OCI-LY3 (cell line): ENCODE data around the gene ZNF460.

Experiments
- EZH2phosphoT487 ChIP-seq: fragments of 200-600 bp; shearing (Covaris generic); IDR thresholded peaks from 2 replicates; pipeline ENCODE4 v1.6.1; 2018; ENCODE audit warnings: antibody characterized with exemption, mixed run types, low read depth
- TF ChIP-seq, protein P1 (sequence below): fragments of 200-600, 300-600 bp; sonication (generic); IDR thresholded peaks from 2 replicates; pipeline ENCODE4 v1.5.1; 2014; ENCODE audit warnings: antibody characterized with exemption, low read length, low read depth

DNA sequence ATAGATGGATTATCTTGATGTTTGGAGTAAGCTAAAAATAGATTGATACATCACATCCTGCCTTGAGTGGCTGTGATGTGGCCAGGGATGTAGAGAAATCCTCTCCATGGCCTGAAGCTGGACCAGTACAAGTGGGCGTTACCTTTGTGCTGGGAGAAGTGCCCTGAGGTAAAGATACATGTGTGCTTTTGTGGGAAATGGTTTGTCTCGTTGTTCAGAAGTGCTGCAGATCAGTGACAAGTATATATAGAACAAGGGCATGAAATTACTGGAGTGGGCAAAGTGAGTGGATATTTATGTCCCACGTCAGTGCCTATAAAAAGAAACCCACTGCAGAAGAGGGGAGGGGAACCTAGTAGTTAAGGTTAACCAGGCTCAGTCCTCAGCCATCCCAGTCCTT is 58.6 kb downstream of the ZNF460 start:
- TF ChIP-seq, protein P1, sequence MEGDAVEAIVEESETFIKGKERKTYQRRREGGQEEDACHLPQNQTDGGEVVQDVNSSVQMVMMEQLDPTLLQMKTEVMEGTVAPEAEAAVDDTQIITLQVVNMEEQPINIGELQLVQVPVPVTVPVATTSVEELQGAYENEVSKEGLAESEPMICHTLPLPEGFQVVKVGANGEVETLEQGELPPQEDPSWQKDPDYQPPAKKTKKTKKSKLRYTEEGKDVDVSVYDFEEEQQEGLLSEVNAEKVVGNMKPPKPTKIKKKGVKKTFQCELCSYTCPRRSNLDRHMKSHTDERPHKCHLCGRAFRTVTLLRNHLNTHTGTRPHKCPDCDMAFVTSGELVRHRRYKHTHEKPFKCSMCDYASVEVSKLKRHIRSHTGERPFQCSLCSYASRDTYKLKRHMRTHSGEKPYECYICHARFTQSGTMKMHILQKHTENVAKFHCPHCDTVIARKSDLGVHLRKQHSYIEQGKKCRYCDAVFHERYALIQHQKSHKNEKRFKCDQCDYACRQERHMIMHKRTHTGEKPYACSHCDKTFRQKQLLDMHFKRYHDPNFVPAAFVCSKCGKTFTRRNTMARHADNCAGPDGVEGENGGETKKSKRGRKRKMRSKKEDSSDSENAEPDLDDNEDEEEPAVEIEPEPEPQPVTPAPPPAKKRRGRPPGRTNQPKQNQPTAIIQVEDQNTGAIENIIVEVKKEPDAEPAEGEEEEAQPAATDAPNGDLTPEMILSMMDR: no peak
- TF ChIP-seq EZH2phosphoT487: no peak
